Stimulated activated CD4-positive, alpha-beta T cell treated with anti-CD3 and anti-CD28 coated beads, Interleukin-12 subunit alpha, Interleukin-12 subunit beta, amount 100 ng/mL, for 24 hours (primary cell): ENCODE results near the gene PRMT5.

ENCODE experiments used
- DNase-seq, 2 experiments: peaks; one replicate each; pipeline ENCODE4 v3.0.0-alpha.2; 2020; ENCODE audit warnings: low read depth in 2 of 2

PRMT5 gene

DNA sequence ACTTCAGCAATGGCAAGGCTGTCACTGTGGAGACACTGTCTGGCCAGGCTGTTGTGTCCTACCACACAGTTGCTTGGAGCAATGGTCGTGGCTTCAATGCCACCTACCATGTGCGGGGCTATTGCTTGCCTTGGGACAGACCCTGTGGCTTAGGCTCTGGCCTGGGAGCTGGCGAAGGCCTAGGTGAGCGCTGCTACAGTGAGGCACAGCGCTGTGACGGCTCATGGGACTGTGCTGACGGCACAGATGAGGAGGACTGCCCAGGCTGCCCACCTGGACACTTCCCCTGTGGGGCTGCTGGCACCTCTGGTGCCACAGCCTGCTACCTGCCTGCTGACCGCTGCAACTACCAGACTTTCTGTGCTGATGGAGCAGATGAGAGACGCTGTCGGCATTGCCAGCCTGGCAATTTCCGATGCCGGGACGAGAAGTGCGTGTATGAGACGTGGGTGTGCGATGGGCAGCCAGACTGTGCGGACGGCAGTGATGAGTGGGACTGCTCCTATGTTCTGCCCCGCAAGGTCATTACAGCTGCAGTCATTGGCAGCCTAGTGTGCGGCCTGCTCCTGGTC, 53.3 kb downstream of the PRMT5 start:
- DNase-seq: no peak

GRCh38 chr14:22875003-22875747, 54.0 kb downstream of the PRMT5 start:
- DNase-seq: no peak

DNA sequence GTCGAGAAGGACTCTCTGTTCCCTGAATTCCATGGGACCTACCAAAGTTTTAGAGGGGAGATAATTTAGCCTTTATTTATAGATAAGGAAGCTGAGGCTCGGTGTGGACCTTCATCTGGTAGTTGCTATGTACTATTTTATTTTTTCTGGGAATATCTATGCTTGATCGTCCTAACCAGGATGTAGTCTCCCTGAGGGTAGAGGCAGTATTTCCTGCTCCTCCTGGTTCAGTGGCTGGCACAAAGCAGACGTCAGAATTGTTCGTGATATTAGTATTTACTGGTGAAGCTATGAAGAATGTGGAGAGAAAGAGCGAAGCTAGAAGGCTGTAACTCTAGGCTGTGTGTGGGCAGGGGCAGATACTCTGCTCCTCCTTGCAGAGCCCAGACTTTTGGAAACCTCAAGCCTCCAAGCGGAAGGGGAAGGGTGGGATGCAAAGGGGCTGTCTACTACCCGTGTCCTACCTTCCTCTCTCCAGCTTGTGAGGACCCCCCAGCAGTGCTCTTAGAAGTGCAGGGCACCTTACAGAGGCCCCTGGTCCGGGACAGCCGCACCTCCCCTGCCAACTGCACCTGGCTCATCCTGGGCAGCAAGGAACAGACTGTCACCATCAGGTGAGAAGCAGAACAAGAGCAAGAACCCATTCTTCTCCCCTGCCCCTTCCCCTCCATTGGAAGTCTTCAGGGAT, 56.2 kb downstream of the PRMT5 start:
- DNase-seq: no peak

GRCh38 chr14:22872033-22872832, 56.9 kb downstream of the PRMT5 start:
- peak; percentile 45 to 77 for DNase-seq

- peak; percentile 43 to 76 for DNase-seq
Observed at GRCh38 chr14:22871224-22872032, 57.7 kb downstream of the PRMT5 start, which contains the start of gene LRP10. Gene LRP10, plus strand, starts transcription at chr14:22871740. Its CDS starts 564 bp downstream, at chr14:22872304.

DNA sequence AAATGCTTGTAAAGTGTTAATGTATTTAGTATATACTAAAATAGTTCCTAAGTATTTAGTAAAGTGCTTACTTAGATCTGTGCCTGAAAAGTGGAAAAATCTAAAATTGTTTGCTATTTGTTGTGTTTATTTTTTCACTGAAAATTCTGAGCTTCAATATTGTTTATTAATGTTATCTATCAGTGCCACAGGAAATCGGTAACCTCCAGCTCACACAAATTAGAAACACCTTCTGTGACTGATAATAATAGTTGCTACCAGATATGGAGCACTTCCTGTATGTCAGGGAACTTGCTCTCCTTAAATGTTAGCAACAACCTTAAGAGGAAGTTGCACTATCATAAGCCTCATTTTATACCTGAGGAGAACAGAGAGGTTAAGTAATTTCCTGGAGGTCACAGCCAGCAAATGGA, 58.4 kb downstream of the PRMT5 start:
- no peak for DNase-seq
